ENCODE data around the gene NEURL2.
A peak's percentile ranks its signal among the peaks of the same experiment; 100 is the strongest.
"Not testable (repeated sequence)": the region's sequence is repeated elsewhere in the genome, so short reads cannot be mapped to it uniquely, and the experiment has no call there.

The NEURL2 gene

DNA sequence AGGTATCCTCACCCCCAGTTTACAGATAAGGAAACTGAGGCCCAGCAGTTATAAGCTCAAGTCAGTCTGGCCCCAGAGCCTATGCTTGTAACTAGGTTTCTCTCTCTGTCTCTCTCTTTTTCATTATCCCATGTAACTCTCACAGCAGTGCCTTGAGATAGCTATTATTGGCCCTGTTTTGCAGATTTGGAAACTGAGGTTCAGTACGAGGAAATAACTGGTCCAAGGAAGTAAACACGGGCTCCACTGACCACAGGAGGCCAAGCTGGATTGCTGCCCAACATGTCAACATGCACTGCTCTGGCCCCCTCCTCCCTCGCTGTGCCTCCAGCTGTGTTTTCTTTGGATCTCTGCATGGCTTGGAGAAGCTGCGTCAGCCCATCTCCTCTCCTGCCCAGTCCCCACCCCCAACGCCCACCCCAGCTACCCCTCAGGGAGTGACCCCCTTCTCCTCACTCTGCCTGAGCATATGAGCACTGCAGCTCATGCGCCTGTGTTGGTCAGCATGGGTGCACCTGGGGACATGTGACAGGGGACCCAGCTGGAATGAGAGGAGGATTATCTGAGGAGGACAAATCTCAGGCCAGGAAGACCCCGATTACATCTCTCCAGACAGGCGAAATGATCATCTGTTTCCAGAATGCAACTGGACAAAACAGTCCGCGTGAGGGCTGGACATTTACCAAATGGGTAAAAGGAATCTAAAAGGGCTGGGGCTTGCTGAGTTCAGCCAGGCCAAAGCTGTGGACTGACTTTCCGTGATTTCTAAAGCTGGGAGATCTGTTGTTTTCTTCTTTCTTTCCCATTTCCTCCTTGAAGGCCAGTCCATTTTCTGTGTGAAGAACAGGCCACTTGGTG lies 28.8 kb upstream of the NEURL2 start:
- DNase-seq: no peak

DNA sequence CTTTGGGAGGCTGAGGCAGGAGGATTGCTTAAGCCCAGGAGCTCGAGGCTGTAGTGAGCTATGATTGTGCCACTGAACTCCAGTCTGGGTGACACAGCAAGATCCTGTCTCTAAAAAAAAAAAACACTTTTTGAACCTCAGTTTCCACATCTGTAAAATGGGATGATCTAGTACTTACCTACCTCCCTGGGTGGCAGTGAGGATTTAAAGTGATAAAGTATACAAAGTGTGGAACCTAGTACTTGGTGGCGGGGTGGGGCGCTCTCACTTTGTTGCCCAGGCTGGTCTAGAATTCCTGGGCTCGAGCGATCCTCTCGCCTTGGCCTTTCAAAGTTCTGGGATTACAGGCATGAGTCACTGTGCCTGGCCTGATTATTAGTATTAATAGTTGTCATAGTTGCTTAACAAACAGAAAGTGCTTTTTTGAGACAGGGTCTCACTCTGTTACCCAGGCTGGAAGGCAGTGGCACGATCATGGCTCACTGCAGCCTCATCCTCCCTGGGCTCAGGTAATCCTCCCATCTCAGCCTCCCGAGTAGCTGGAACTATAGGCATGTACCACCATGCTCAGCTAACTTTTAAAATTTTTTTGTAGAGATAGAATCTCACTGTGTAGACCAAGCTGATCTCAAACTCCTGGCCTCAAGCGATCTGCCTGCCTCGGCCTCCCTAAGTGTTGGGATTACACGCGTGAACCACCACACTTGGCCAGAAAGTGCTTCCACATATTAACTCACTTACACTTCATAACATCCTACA lies 27.9 kb upstream of the NEURL2 start:
- no peak for DNase-seq

DNA sequence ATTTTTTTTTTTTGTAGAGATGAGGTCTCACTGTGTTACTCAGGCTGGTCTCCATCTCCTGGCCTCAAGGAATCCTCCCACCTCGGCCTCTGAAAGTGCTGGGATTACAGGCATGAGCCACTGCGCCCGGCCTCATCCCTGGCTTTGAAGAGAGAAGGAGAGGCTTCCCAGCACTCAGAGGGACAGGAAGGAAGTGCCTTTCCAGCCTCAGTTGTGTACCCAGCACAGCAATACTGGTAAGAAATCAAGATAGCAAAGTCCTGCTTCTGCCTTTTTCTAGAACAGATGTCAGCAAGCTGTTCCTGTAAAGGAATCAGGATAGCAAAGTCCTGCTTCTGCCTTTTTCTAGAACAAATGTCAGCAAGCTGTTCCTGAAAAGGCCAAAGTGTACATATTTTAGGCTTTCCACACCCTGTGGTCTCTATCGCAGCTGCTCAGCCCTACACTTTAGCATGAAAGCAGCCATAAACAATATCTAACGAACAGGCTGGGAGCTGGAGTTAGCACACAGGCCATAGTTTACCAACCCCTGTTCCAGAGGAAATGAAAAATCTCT lies 27.3 kb upstream of the NEURL2 start:
- DNase-seq: no peak

DNA sequence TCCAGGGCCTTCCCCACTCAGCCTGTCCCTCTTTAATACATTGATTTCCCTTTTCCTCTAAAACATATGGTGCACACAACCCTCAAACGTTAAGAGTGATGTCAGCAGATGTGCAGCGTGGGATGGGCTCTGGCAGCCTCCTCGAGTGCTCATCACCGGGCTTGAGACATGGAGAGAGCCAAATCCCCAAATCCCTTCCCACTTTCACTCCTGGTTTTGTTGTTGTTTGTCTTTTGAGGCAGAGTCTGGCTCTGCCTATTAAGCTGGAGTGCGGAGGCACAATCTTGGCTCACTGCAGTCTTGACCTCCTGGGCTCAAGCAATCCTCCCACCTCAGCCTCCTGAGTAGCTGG lies 26.8 kb upstream of the NEURL2 start:
- no peak for DNase-seq

DNA sequence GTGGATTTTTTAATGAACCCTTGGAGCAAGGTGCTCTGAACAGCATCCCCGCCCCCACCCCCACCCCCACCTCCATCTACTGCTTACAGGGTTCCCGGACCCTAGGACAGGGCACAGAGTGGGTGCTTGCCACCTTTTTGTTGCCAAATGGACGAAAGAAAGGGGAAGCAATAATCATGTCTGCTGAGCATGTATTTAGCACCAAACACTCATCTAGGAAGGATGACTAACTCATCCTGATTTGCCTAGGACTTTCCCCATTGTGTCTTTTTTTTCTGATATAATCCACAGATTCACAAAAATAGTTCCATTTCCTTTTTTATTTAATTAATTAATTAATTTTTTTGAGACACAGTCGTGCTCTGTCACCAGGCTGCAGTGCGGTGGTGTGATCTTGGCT lies 22.1 kb upstream of the NEURL2 start:
- DNase-seq: no peak

DNA sequence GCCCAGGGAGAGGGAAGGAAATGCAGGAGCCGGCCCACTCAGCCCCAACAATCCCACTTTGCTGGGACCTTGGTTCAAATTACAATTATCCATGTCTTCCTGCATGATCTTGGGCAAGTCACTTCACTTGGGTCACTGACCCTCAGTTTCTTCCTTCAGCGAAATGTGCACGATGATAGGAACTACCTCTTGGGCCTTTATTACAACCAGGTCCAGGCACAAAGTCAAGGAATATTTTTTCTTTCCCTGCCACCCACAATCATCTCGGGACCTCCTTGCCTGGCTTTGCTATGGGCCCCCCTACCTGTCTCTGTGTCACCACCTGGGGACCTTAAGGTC lies 21.3 kb upstream of the NEURL2 start:
- no peak for DNase-seq

DNA sequence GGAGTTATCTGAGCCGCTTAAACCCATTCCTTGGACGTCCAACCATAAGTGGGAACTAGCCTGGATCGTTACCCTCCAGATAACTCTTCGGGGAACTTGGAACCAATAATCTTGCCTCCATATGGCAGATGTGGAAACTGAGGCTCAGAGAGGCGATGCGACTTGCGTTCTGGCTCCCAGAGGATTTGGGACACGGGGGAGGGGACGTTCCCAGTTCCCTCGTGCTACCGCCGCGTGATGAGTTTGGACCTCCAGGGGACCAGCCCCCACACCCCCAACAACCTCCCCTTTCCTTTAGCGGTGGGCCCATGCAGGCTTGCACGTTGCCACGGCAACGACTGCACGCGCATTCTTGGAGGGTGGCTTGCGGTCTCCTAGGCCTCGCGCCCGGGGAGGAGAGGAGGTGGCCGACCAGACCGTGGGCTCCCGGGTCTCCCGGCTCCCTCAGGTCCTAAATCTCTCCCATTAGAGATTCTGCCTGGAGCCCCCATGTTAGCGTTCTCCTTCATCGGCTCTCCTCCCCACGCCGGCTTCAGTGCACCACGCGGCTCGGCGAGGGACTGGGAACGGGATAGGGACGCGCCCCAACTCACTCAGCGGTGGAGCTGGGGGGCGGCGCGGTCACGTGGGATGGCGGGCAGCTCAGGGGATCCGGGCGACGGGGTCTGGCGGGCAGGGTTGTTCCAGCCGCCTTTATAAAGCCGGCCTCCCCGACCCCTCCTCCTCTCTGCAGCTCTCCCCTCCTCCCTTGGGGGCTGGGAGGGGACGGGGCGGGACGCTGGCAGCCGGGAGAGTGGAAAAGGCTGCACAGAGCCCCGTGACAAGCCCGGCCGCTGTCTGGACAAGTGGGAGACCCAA lies 20.7 kb upstream of the NEURL2 start, which contains the start of gene PLTP:
Gene PLTP, minus strand, starts transcription at position 670 of the 858 bp plus-strand sequence. CDS start 703 bp downstream, outside the sequence.
- peak in 1 of 4 experiments; percentile 7 for DNase-seq

DNA sequence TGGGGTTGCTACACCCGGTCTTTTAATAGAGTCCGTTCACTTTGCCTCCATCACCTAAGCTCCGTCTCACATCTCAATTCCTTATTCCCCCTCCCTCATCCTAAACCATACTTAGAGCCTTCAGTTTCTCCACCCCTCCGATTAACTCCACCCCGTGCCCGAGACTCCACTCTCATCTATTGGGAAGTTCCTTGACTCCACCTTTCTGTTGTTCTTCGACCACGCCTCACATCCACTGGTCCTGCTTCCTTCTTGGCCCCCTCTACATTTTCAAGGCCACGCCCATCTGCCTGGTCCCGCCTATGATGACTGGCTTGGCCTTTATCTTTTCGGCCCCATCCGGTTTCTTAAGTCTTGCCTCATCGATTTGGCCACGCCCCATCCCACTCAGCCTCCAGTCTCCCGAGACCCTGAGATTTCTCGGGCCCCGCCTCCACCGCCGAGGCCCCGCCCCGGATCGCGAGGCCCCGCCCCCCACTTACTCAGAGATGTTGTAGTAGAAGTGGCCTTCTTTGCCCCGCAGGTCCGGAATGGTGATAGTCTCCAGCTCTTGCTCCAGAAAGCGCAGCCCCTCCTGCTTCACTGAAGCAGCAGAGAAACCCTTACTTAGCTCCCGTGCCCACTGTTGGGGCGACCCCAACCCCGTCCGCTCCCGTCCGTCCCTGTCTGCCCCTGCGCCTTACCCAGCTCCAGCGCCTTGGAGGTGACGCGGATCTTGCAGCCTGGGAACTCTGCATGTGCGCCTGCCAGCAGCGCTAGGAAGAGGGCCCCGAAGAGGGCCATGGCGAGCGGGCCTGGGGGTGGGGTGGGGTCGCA lies 19.9 kb upstream of the NEURL2 start:
- DNase-seq: peak; percentile 50 to 74 (median 70)

DNA sequence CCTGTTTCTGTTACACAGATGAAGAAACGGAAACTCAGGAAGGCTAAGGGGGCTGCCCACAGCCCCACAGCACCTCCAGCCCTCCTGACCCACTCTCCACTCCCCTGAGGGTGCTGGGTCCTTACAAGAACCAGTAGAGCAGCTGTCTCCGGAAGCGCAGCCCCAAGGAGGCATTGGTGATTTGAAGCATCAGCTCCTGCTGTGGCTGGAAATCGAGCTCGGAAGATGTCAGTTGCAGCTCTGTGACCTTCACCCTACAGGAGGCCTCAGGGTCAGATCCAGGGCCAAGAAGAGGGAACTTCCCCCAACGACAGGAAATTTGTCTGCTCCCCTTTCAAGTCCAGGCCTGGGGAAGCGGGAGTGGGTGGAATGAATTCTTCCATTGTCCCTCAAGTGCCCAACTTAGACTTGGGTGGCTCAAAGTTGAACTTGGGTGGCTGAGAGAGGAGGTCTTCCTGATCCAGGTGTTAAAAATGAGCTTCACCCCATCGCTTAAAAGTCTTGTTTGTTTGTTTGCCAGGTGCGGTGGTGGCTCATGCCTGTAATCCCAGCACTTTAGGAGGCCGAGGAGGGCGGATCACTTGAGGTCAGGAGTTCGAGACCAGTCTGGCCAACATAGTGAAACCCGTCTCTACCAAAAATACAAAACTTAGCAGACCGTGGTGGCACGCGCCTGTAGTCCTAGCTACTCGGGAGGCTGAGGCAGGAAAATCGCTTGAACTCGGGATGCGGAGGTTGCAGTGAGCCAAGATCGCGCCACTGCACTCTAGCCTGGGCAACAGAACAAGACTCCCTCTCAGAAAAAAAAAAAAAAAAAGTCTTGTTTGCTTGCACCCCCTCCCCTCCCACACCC lies 19.0 kb upstream of the NEURL2 start:
- no peak for DNase-seq

DNA sequence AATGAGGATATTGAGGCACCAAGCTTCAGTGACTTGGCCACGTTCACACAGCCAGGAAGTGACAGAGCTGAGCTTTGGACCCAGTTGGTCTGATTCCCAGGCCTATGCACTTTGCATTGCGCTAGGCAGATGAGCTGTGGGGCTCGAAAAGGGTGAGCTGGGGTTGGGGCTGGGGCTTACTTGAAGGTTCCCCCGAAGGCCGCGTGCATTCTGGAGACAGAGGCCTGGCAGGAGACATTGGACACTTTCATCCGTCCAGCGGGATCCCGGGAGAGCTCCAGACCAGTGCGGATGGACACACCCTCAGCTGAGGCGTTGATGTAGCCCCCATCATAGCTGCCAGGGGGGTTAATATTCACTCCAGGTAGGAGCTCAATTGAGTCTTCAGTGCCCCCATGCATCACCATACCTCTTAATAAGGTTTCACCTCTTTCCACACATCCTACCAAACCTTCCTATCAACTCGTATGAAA lies 18.4 kb upstream of the NEURL2 start:
- no peak for DNase-seq

DNA sequence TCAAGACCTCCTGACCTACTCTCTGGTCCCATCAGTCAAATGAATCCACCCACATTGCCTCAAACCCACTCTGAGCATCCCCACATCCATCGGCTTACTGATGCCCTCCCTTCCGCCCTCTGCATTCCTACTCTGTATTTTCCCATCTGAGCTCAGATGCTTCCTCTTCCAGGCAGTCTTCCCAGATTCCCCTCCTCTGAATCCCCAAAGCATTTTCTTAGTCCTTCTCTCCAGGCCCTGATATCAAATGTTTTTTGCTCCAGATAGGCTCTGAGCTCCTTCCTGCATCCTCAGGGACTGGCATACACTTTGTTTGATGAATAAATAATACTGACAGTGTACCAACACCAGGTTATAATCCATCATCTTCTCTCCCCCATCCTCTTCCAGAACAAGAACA lies 17.1 kb upstream of the NEURL2 start:
- DNase-seq: no peak

DNA sequence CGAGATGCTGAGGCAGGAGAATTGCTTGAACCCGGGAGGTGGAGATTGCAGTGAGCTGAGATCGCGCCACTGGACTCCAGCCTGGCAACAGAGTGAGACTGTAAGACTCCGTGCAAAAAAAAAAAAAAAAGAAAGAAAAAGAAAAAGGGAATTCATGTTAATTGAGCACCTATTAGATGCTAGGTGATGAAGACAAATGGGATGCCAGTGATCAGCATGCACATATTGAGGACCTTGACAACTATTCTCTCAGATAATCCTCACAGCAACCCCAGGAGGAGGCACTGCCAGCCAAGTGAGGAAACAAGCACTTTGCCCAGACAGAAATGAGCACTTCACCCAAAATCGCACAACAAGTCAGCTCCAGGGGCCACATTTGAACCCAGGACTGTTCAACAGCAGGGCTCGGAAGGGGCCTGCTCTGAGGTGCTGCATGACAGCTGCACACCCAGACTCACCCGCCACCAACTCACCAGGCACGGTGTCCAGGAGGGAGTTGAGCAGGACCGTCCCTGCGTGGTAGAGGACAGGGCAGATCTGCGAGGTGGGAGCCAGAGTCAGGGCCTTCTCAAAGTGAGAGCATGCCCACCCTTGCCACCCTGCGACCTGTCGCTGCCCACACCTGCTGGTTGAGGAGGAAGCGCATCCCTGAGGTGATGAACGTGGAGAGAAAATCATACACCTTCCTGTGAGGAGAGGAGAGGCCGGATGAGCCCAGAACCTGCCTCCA lies 16.4 kb upstream of the NEURL2 start:
- no peak for DNase-seq

DNA sequence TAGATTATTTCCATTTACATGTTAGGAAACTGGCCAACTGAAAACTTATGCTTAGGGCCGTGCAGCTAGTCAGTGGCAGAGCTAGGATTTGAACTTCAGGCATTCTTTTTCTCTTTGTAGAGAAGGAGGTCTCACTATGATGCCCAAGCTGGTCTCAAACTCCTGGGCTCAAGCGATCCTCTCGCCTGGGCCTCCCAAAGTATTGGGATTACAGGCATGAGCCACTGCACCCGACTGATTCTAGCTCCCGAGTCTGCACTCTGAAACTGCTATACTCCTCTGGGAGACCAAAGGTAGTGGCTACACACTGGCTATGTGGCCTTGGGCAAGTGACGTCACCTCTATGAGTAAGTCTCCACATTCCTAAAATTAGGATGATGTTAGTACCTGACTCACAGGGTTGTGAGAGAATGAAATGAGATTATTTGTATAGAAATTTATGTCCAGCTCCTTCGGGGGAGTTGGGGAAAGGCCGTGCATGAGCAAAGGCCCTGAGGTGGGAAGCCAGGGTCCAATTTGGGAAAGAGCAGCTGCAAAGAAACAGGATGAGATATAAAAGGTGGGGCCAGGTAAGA lies 14.6 kb upstream of the NEURL2 start:
- no peak for DNase-seq

DNA sequence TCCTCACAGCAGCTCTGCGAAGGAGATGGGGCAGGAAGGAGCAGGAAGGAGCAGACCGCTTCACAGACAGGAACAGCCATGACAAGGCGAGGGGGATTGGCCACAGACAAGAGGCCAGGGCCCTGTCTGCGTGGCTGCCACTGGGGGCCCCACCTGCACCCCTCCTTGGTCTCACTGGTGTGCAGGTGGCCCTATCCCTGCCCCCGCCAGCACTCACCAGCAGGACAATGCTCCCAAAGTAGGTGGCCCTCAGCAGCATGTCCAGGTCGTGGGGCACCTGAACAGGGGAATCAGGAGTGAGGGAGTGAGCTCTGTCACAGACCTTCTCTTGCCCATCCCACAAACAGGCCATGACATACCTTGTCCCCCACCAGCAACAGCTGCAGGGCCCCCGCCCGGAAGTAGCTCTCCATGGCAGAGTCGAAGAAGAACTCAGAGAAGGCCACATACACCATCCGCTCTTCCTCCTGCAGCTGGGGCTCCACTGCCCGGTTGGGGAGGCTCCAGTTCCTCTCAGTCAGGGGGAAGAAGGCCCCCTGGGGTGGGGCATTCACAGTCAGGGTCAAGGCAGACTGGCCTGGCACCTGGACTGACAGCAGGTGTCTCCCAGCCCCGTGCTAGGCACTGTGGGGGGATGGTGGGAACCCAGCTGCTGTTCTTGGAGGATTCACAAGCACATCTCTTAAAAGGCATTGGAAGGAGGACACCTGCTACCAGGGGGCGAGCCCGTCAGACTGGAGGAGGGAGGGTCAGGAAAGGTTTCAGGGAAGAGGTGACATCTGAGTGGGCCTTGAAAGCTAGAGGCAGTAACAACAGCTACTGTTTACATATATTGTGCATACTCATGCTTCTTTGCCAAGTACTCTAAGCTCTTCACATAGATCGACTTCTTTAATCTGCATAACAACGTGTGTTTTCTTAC lies 13.8 kb upstream of the NEURL2 start:
- DNase-seq: no peak

DNA sequence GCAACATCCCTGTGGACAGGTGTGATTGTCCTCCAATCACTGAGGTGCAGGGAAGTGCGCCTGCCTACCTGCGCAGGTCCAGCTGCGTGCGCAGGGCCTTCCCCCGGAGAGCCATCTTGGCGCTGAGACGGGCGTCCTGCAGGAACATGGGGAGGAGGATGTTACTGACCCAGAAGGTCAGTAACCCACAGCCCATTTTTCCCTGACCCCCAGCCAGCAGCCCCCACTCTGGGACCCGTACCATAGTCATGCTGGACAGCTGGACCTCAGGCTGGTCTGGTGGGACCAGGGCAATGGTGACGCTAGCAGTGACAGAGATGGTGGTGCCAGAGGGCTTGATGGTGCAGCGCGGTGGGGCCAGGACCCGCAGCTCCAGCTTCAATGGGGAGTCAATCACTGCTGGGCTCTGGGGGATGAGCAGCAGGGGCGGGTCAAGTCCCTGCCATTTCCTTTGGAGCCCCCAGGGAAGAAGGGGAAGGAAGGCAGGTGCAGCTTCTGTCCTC lies 11.2 kb upstream of the NEURL2 start:
- DNase-seq: no peak

DNA sequence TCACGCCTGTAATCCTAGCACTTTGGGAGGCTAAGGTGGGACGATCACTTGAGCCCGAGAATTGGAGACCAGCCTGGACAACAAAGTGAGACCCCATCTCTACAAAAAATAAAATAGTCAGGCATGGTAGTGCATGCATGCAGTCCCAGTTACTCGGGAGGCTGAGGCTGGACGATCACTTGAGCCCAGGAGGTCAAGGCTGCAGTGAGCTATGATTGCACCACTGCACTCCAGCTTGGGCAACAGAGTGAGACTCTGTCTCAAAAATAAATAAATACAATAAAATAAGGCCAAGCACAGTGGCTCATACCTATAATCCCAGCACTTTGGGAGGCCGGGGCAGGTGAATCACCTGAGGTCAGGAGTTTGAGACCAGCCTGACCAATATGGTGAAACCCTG lies 10.3 kb upstream of the NEURL2 start:
- DNase-seq: not testable (repeated sequence)

DNA sequence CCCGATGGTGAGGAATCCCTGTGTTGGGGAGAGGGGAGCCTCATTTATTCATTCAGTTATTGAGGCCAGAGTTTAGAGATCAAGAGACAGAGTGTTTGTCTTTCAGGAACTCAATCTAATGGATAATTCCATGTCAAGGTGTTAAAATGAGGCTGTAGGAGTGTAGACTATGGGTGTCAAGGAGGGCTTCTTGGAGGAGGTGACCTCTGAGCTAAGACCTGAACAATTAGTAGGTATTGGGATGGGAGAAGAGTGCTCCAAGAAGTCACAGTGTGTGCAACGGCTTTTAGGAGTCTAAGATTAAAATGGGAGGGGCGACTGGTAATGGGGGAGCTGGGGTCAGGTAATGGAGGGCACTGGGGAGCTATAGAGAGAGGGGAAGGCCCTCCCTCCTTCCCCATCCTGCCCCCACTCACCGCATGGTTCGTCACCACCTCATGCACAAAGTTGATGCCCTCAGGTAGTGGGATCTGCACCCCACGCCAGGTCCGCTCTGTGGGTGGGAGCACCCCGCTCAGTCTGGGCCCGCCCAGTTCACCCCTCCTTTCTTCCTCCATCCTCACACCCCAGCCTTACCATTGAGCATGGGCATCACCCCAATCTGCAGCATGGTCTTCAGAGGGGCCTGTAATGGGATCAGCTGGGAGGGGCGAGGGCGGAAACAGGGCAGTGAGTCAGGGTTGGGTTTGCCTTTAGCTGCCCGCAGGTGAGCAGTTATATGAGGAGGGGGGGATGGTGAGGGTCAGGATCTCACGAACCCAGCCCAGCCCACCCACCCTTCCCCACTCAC lies 8.2 kb upstream of the NEURL2 start:
- DNase-seq: no peak

DNA sequence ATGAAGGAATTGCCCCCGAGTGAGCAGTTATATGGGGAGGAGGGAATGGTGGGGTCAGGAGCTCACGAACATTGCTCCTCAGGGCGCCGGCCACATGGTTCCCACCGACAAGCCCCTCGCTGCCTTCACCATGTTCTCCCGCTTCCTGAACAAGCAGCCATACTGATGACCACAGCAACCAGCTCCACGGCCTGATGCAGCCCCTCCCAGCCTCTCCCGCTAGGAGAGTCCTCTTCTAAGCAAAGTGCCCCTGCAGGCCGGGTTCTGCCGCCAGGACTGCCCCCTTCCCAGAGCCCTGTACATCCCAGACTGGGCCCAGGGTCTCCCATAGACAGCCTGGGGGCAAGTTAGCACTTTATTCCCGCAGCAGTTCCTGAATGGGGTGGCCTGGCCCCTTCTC lies 7.3 kb upstream of the NEURL2 start:
- no peak for DNase-seq
